ENCODE results near the gene ATL1.
"Not testable (repeated sequence)": the region's sequence is repeated elsewhere in the genome, so short reads cannot be mapped to it uniquely, and the experiment has no call there.

The ATL1 gene

DNA sequence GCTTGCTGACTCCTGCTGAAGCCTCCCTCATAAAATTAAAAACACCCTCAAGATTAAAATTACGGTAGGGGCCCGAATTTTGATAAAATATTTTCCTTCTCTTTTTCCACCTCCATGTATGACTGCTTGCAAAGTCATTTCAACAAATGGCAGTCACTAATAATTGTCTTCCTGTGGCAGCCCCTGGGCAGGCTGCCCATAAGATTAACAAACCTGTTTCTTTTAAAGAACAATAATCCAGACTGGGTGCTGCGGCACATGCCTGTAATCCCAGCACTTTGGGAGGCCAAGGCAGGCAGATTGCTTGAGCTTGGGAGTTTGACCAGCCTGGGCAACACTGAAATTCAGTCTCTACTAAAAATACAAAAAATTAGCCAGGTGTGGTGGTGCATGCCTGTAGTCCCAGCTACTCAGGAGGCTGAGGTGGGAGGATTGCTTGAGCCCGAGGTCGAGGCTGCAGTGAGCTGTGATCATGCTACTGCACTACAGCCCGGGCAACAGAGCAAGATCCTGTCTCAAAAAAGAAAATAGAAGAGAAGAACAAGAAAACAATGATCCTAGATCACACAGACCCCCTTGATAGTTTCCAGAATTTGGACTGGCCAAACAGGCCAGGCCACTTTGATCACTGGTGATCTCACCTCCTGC is 99.5 kb downstream of the ATL1 start:
- H3K18ac ChIP-seq (ENCODE audit: low read depth in 1 of 2, low read length in 2 of 2), result peak overlapping the region in 1 of 2 experiments; percentile 43
- no peak overlapping the region for H3K4me2 ChIP-seq (ENCODE audit: low read length, poor library complexity, severe bottlenecking)
- H2BK15ac ChIP-seq (ENCODE audit: low read depth, poor library complexity, severe bottlenecking), result no peak overlapping the region
- DNase-seq, result no peak
- H2BK120ac ChIP-seq (ENCODE audit: low read depth, low read length), result peak overlapping the region; percentile 19
- no peak overlapping the region for H2BK12ac ChIP-seq (ENCODE audit: low read length in 2 of 2)
- no peak overlapping the region for H2AFZ ChIP-seq (ENCODE audit: low read depth, low read length)
- H4K91ac ChIP-seq (ENCODE audit: low read length), result no peak overlapping the region
- H4K8ac ChIP-seq (ENCODE audit: low read length), result no peak overlapping the region
- H3K14ac ChIP-seq (ENCODE audit: low read length in 2 of 2), result no peak overlapping the region
- H3K9me3 ChIP-seq (ENCODE audit: control insufficient read depth, low read length), result no peaks in the 10 kb centered on the region
- H3K27ac ChIP-seq (ENCODE audit: low read length, poor library complexity, severe bottlenecking), result peak overlapping the region; percentile 26
- H2BK5ac ChIP-seq (ENCODE audit: low read depth, low read length, poor library complexity, severe bottlenecking), result no peak overlapping the region
- no peak overlapping the region for H3K9ac ChIP-seq (ENCODE audit: low read length)
- H3K36me3 ChIP-seq (ENCODE audit: control insufficient read depth in 1 of 2, insufficient read depth in 2 of 2, low read depth in 1 of 2, low read length in 2 of 2), result peaks cover 3 to 29% of the 10 kb centered on the region in 2 experiments
- WGBS, result over 99% methylated on average over 6 of the region's 6 CpGs
- peak overlapping the region; percentile 65 for H2AK5ac ChIP-seq (ENCODE audit: low read length, severe bottlenecking)
- no peak overlapping the region for H3K23ac ChIP-seq (ENCODE audit: low read length in 2 of 2)
- peaks cover 11% of the 10 kb centered on the region for H3K79me1 ChIP-seq (replicated peaks; ENCODE audit: low read length, poor library complexity, severe bottlenecking)
- no peak overlapping the region for H3K4ac ChIP-seq (ENCODE audit: low read depth in 1 of 2, low read length in 2 of 2)
- no peak overlapping the region for H3K4me3 ChIP-seq (ENCODE audit: insufficient read depth in 1 of 2, low read depth in 1 of 2, low read length in 2 of 2)
- H3K4me1 ChIP-seq (ENCODE audit: control insufficient read depth, insufficient read depth, low read depth, low read length), result peaks cover 5% of the 10 kb centered on the region
- H3K27me3 ChIP-seq (ENCODE audit: control insufficient read depth in 1 of 2, insufficient read depth in 1 of 2, low read length in 2 of 2), result no peaks in the 10 kb centered on the region

- not testable (repeated sequence) for DNase-seq; H2AK5ac ChIP-seq (ENCODE audit: low read length, severe bottlenecking)
Observed at GRCh38 chr14:50664579-50664978, 104.6 kb downstream of the ATL1 start.

GRCh38 chr14:50665300-50665699 is 105.4 kb downstream of the ATL1 start:
- H4K91ac ChIP-seq (ENCODE audit: low read length); H3K4me2 ChIP-seq (ENCODE audit: low read length, poor library complexity, severe bottlenecking); H3K23ac ChIP-seq (ENCODE audit: low read length in 2 of 2); H3K18ac ChIP-seq (ENCODE audit: low read depth in 1 of 2, low read length in 2 of 2); H3K79me1 ChIP-seq (replicated peaks; ENCODE audit: low read length, poor library complexity, severe bottlenecking); H3K27ac ChIP-seq (ENCODE audit: low read length, poor library complexity, severe bottlenecking); H4K8ac ChIP-seq (ENCODE audit: low read length); H3K27me3 ChIP-seq (ENCODE audit: control insufficient read depth in 1 of 2, insufficient read depth in 1 of 2, low read length in 2 of 2); H3K4ac ChIP-seq (ENCODE audit: low read depth in 1 of 2, low read length in 2 of 2); H3K4me1 ChIP-seq (ENCODE audit: control insufficient read depth, insufficient read depth, low read depth, low read length); H3K14ac ChIP-seq (ENCODE audit: low read length in 2 of 2); H2BK15ac ChIP-seq (ENCODE audit: low read depth, poor library complexity, severe bottlenecking); H2AK5ac ChIP-seq (ENCODE audit: low read length, severe bottlenecking); H2BK12ac ChIP-seq (ENCODE audit: low read length in 2 of 2); DNase-seq; H2AFZ ChIP-seq (ENCODE audit: low read depth, low read length); H3K9me3 ChIP-seq (ENCODE audit: control insufficient read depth, low read length); H2BK120ac ChIP-seq (ENCODE audit: low read depth, low read length); H2BK5ac ChIP-seq (ENCODE audit: low read depth, low read length, poor library complexity, severe bottlenecking): not testable (repeated sequence)
- Histone ChIP-seq H3K9ac (ENCODE audit: low read length) (peak overlapping the region; percentile 96), H3K4me3 (ENCODE audit: insufficient read depth in 1 of 2, low read depth in 1 of 2, low read length in 2 of 2) (peak overlapping the region in 1 of 2 experiments; percentile 85), H3K36me3 (ENCODE audit: control insufficient read depth in 1 of 2, insufficient read depth in 2 of 2, low read depth in 1 of 2, low read length in 2 of 2) (peaks cover 0 to 34% of the 10 kb centered on the region in 2 experiments)
- WGBS, result 100% methylated on average over 2 of the region's 5 CpGs

More at GRCh38 chr14:50664579-50664978, 104.6 kb downstream of the ATL1 start:
- H2BK15ac ChIP-seq (ENCODE audit: low read depth, poor library complexity, severe bottlenecking); H3K9ac ChIP-seq (ENCODE audit: low read length); H3K4me2 ChIP-seq (ENCODE audit: low read length, poor library complexity, severe bottlenecking); H3K79me1 ChIP-seq (replicated peaks; ENCODE audit: low read length, poor library complexity, severe bottlenecking); H3K18ac ChIP-seq (ENCODE audit: low read depth in 1 of 2, low read length in 2 of 2); H3K27me3 ChIP-seq (ENCODE audit: control insufficient read depth in 1 of 2, insufficient read depth in 1 of 2, low read length in 2 of 2); H4K91ac ChIP-seq (ENCODE audit: low read length); H2BK5ac ChIP-seq (ENCODE audit: low read depth, low read length, poor library complexity, severe bottlenecking); H3K9me3 ChIP-seq (ENCODE audit: control insufficient read depth, low read length); H3K4ac ChIP-seq (ENCODE audit: low read depth in 1 of 2, low read length in 2 of 2); H3K23ac ChIP-seq (ENCODE audit: low read length in 2 of 2); H2BK12ac ChIP-seq (ENCODE audit: low read length in 2 of 2); H3K27ac ChIP-seq (ENCODE audit: low read length, poor library complexity, severe bottlenecking); H3K14ac ChIP-seq (ENCODE audit: low read length in 2 of 2); H4K8ac ChIP-seq (ENCODE audit: low read length); H3K4me1 ChIP-seq (ENCODE audit: control insufficient read depth, insufficient read depth, low read depth, low read length); H3K4me3 ChIP-seq (ENCODE audit: insufficient read depth in 1 of 2, low read depth in 1 of 2, low read length in 2 of 2); H2BK120ac ChIP-seq (ENCODE audit: low read depth, low read length); H2AFZ ChIP-seq (ENCODE audit: low read depth, low read length): not testable (repeated sequence)
- peaks cover under 1 to 34% of the 10 kb centered on the region in 2 experiments for H3K36me3 ChIP-seq (ENCODE audit: control insufficient read depth in 1 of 2, insufficient read depth in 2 of 2, low read depth in 1 of 2, low read length in 2 of 2)
- WGBS, result 96% methylated on average over 2 of the region's 2 CpGs

DNA sequence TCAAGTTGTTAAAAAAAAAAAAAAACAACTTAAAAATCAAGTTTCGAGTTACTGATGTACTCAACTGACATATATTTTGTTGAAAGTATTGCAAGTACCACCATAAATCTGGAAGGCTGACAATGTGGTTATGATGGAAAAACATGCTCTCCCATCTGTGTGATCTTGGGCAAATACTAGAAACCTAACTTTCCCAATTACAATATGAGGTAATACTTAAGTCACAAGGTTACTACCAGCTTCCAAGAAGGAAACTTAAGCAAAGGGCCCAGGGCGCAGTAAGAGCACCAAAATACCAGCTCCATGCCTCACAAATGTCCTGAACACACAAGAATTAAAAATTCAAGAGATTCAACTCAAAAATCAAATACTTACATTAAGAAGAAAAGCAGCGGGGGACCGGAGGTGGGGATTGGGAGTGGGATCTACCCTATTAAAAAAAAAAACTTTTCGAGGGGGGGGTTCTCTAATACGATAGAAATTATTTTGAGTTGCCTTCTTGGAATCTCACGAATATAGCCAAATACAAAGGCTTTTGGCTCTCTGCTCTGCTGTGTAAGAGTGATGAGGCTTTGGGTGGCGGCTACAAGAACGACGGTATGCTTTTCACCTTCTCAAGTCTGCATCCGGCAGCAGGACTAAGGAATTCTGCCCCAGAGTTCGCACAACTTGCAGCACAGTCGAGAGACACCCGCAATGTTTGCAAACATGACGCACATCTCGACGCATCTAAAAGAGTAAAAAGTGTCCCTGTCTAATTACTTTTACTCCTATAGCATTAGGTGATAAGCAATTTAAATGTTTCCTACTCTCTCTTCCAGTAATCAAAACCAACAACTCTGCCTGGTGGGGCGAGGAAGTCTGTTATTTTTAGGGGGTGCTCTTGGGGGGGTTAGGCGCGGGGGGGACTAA is 107.1 kb downstream of the ATL1 start:
- H3K36me3 ChIP-seq (ENCODE audit: control insufficient read depth in 1 of 2, insufficient read depth in 2 of 2, low read depth in 1 of 2, low read length in 2 of 2), result peaks cover 0 to 18% of the 10 kb centered on the region in 2 experiments
- H2BK120ac ChIP-seq (ENCODE audit: low read depth, low read length), result no peak overlapping the region
- H2BK5ac ChIP-seq (ENCODE audit: low read depth, low read length, poor library complexity, severe bottlenecking), result peak overlapping the region; percentile 14
- H3K9me3 ChIP-seq (ENCODE audit: control insufficient read depth, low read length), result no peaks in the 10 kb centered on the region
- WGBS, result under 1% methylated on average over 10 of the region's 20 CpGs
- peak overlapping the region; percentile 80 to 85 for H3K4me3 ChIP-seq (ENCODE audit: insufficient read depth in 1 of 2, low read depth in 1 of 2, low read length in 2 of 2)
- H3K18ac ChIP-seq (ENCODE audit: low read depth in 1 of 2, low read length in 2 of 2), result peak overlapping the region; percentile 73 to 79
- no peak overlapping the region for H2BK12ac ChIP-seq (ENCODE audit: low read length in 2 of 2)
- H3K14ac ChIP-seq (ENCODE audit: low read length in 2 of 2), result peak overlapping the region in 1 of 2 experiments; percentile 18
- peak overlapping the region; percentile 76 for H3K4me2 ChIP-seq (ENCODE audit: low read length, poor library complexity, severe bottlenecking)
- no peak overlapping the region for H4K91ac ChIP-seq (ENCODE audit: low read length)
- no peaks in the 10 kb centered on the region for H3K27me3 ChIP-seq (ENCODE audit: control insufficient read depth in 1 of 2, insufficient read depth in 1 of 2, low read length in 2 of 2)
- peak overlapping the region; percentile 35 for H3K27ac ChIP-seq (ENCODE audit: low read length, poor library complexity, severe bottlenecking)
- H2BK15ac ChIP-seq (ENCODE audit: low read depth, poor library complexity, severe bottlenecking), result no peak overlapping the region
- peaks cover 6% of the 10 kb centered on the region for H3K4me1 ChIP-seq (ENCODE audit: control insufficient read depth, insufficient read depth, low read depth, low read length)
- peak overlapping the region in 1 of 2 experiments; percentile 96 for H3K23ac ChIP-seq (ENCODE audit: low read length in 2 of 2)
- no peak overlapping the region for H4K8ac ChIP-seq (ENCODE audit: low read length)
- H3K4ac ChIP-seq (ENCODE audit: low read depth in 1 of 2, low read length in 2 of 2), result peak overlapping the region in 1 of 2 experiments; percentile 58
- peak; percentile 77 for DNase-seq
- H3K9ac ChIP-seq (ENCODE audit: low read length), result peak overlapping the region; percentile 96
- no peak overlapping the region for H2AFZ ChIP-seq (ENCODE audit: low read depth, low read length)
- H3K79me1 ChIP-seq (replicated peaks; ENCODE audit: low read length, poor library complexity, severe bottlenecking), result no peaks in the 10 kb centered on the region
- H2AK5ac ChIP-seq (ENCODE audit: low read length, severe bottlenecking), result no peak overlapping the region
